Measurements from ENCODE around the gene GALNT12.

DNA sequence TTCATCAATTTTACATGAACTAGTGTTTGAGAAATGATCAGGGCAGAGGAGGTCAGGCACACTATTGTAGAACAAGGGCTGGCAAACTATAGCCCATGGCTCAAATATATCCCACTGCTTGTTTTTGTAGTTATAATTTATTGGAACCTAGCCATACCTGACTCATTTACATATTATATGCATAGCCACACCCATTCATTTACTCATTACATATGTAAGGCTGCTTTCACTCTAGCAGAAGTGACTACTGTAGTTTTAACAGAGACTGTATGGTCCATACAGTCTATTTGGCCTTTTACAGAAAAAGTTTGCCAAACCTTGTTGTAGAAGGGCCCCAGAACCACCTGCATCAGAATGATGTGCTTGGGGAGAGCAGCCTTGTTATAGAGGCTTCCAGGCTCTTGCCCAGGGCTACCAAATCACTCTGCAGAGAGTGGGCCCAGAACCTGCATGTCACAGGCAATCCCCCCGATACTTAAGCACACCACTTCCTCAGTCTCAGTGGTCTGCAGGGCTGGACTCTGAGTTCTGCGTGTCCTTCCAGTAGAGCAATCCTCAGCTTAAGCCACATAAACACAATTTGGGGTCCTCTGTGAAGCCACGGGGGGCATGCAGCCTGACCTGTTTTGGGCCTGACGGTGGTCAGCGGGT is 17.9 kb upstream of the GALNT12 start:
- TF ChIP-seq CTCF (conservative IDR thresholded peaks at IDR 0.05) (no peak), EZH2 (IDR thresholded peaks at IDR 0.05; ENCODE audit: low read depth) (no peak)

Data from PC-9 (cell line).